ENCODE data around the gene KRT35.

- TF ChIP-seq, protein P1, sequence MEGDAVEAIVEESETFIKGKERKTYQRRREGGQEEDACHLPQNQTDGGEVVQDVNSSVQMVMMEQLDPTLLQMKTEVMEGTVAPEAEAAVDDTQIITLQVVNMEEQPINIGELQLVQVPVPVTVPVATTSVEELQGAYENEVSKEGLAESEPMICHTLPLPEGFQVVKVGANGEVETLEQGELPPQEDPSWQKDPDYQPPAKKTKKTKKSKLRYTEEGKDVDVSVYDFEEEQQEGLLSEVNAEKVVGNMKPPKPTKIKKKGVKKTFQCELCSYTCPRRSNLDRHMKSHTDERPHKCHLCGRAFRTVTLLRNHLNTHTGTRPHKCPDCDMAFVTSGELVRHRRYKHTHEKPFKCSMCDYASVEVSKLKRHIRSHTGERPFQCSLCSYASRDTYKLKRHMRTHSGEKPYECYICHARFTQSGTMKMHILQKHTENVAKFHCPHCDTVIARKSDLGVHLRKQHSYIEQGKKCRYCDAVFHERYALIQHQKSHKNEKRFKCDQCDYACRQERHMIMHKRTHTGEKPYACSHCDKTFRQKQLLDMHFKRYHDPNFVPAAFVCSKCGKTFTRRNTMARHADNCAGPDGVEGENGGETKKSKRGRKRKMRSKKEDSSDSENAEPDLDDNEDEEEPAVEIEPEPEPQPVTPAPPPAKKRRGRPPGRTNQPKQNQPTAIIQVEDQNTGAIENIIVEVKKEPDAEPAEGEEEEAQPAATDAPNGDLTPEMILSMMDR (IDR thresholded peaks at IDR 0.05 in 4 of 5, conservative IDR thresholded peaks at IDR 0.05 in 1 of 5): no peak
- TF ChIP-seq POLR2A (IDR thresholded peaks at IDR 0.05): no peak
Observed at GRCh38 chr17:41507315-41507880, 26.4 kb upstream of the KRT35 start.

Measured in gastrocnemius medialis (tissue), 4 donors.